GM18498 (cell line): Measurements from ENCODE around the gene GPR12.

Experiments
- ATAC-seq: cut with Tn5 transposase; IDR thresholded peaks from one replicate; pipeline ENCODE4 v1.9.1; 2021; ENCODE audit warnings: mild to moderate bottlenecking, moderate library complexity; ENCODE audit not compliant: unreplicated experiment

Gene GPR12

DNA sequence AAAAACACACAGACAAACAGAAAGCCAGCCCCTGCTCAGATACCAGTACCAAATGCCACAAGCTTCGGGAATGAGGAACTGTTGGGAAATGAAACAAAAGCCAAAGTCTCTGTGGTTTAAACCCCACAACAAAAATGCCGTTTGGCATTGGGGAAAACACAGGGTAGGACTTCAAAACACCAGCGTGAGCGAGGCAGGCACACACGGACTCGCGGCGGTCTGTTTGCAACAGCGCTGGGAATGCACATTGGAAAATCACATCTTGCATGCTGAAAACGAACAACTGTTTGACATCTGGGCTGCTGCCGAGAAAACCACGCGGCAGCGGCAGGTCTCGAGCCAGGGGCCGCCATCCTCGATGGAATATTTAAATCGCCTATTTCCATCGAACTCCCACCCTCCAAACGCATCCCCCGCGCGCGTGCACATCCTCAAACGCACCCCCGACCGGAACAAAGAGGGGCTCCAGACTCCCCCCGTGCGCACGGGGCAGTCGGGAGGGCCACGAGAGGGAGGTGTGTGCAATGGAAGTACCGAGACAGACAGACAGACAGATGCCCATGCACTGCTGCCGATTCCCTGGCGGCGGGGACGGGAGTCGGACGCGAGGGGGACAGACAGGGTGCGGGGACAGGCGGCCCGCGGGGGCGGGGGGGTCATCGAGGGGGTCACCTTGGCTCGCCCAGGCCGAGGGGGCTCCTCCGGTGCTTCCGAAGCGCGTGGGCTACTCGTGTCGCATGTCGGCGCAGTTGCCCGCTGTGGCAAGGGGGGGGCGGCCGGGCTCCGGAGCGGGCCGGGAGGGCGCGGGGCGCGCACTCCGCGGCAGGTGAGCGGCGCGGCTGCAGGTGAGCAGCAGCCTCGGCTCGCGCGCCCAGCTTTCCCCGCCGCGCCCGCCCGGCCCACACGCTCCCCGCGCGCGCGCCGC is at the start of gene GPR12:
GPR12 (minus strand) TSS at position 880 of the 925 bp plus-strand sequence. CDS start 959 bp downstream, outside the sequence.
- no peak for ATAC-seq

DNA sequence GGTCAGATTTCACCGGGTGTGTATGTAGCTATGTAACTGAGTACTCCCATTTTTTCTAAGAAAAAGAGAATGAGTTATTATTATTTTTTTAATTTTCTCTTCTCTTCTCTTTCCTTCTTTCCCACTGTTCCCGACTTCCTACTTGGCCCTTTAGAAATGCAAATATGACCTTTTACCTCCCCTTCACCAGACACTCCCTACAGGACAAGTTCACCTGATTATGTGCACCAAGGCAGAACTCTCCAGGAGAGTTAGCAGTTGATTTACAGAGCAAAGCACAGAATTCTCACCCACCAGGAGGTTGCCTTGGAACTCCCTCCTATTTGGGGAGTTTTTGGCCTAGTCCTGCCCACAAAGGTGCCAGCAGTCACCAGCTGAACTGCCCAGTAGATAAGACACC is 49.5 kb upstream of the GPR12 start:
- ATAC-seq: no peak

DNA sequence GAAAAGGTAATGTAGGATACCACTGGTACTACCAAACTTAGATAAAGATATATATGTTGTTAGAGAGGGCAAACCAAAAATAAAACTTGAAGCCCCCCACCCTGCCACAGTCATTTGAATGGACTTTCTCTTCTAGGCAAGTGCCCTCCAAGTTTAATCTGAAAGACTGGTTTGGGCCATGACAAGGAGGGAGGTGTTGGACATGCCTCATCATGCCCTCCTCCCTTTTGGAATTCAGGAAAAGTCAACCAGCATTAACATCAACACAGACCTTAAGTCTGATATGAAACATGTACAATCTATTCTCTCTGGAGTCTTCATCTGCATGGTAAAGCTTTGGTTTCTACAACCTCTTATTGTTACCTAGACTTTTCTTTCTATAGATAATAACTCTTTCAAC is 46.3 kb upstream of the GPR12 start:
- ATAC-seq: no peak

DNA sequence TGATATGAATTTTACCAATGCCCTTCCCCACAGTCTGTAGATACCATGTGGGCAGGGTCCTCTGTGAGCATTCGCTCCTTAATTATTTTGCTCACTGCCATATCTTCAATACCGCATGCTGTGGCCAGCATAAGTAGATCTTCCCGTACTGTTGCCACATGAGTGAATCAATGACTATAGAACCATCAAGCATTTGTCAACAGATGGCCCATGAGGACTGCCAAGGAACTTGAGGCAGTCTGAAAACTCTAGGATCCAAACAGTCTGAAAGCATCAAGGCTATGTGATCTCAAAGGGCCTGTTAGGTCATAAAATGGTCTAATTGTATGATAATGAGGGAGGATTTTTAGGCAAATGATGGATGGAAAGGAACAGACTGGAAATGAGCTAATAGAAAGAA is 27.4 kb upstream of the GPR12 start:
- no peak for ATAC-seq

DNA sequence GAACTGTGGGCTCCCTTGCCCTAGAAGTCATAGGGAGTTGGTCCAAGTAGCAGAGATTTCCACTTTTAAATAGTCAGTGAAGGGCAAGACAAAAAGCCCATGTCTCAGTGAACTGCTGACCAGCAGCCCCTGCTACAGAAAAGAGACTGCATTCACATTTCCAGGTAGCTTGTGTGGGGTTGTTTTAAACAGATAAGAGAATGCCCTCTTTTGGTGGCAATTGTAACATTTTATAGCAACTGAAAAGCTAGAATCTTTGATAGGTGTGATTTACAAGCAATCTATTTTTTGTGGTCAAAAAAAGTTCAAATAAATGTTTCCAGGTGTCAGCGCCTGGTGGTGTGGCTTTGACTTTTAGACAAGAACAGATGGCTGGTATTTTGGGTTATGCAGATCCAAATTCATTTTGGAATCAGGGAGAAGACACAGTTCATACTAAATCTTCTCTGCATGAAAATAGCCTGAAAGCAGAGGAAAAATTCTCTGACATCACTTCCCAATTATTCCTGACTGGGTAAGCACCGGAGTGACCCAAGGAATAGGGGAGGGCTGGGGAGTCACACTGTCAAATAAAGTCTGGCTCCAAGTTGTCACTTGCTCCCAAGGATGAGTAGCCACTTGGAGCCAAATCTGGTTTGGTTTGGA is 26.2 kb upstream of the GPR12 start:
- ATAC-seq: no peak

GRCh38 chr13:26785838-26786630 is 25.4 kb upstream of the GPR12 start:
- no peak for ATAC-seq

GRCh38 chr13:26784704-26785639 is 24.4 kb upstream of the GPR12 start:
- no peak for ATAC-seq

GRCh38 chr13:26780411-26780810 is 19.8 kb upstream of the GPR12 start:
- no peak for ATAC-seq

GRCh38 chr13:26779321-26779720 is 18.7 kb upstream of the GPR12 start:
- no peak for ATAC-seq

GRCh38 chr13:26772531-26772930 is 11.9 kb upstream of the GPR12 start:
- ATAC-seq: no peak

DNA sequence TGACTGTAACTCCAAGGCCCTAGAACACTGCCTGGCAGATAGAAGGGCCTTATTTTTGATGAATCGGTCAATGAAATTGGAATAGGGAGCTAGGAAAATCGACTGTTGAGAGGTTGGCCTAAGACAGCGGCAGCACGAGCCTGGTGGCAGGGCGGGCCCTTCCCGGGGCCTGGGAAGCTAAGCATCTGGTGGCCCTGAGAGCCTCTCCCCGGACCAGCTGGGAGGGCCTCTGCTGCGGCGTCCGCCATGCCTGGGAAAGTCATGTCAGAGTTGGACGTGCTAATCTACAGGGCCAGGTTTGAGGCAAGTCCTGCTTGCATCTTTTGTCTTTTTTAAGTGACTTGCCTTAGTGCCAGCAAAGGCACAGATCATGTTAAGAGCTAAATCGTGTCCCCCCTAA is 11.2 kb upstream of the GPR12 start:
- ATAC-seq: no peak

- no peak for ATAC-seq
Measured at GRCh38 chr13:26762745-26763345, 2.3 kb upstream of the GPR12 start.

GRCh38 chr13:26760832-26761582 is 421 bp upstream of the GPR12 start:
- no peak for ATAC-seq

DNA sequence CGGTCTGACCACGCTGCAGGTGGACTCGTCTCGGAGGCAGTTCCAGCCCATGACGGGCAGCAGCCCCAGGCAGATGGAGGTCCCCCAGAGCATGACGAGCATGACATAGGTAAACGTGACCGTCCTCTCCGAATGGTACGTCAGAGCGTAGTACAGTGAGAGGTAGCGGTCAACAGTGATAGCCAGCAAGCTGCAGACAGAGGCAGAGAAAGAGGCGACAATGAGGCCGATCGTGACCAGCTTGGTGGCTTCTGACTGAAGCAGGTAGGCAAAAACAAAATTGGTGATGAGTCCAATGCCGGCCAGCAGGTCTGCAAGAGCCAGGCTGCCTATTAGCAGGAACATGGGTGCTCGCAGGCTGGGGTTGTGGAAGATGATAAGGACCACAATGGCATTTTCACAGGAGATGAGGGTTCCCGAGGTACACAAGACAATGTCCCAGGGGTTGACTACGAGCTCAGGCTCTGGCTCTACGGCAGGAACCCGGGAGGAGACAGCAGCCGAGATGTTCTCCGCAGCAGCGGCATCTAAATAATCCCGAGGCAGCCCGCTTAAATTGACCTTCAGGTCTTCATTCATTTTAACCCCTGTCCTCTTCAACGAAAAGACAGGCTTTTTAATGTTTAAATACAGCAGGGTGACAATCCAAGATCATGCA is 1.2 kb downstream of the GPR12 start:
- ATAC-seq: no peak

- no peak for ATAC-seq
Measured at GRCh38 chr13:26758496-26759157, 2.0 kb downstream of the GPR12 start.

DNA sequence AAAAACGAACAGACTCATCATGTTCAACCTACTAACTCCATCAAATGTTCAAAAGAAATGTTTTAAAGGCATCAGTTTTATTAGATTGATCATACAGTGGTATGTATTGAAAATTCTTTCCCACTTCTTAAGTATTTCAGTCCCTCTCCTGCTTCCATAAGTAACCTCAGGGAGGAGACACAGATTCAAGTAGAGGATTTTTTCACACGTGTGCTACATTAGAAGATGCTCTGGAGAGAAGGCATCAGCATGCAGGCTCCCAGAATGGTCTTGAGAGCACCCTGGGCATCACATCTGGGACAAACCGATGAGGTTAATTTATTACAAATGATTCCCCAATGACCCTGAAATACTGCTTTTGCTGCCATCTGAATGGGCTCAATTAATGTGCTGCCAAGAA is 3.6 kb downstream of the GPR12 start:
- no peak for ATAC-seq

DNA sequence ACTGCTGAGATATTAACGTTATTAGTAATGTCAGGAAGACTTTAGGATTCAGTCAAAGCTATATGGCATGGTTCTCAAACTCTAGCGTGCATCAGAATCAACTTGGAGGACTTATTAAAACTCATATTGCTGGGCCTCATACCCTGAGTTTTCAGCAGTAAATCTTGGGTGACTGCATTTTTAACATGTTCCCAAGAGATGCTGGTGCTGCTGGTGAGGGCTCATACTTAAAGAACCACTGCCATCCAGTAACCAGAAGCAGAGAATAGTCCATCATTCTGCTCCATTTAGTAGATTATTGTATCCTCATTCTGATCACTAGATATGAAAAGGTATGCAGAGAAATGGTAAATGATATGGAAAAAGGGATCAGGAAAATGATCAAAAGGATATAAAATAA is 7.9 kb downstream of the GPR12 start:
- no peak for ATAC-seq

- no peak for ATAC-seq
Measured at GRCh38 chr13:26749905-26750304, 10.7 kb downstream of the GPR12 start.
